NT2/D1 (cell line): ENCODE data around the gene FGFR1OP2.

Source experiments
- SUZ12 ChIP-seq: IDR thresholded peaks from 2 replicates; pipeline ENCODE4 v1.6.1; 2011; ENCODE audit not compliant: insufficient read length, insufficient read depth; ENCODE audit errors: extremely low read depth
- YY1 ChIP-seq: IDR thresholded peaks from 2 replicates; pipeline ENCODE4 v1.6.1; 2011; ENCODE audit not compliant: insufficient read length, insufficient read depth
- ZNF274 ChIP-seq: IDR thresholded peaks from 2 replicates; pipeline ENCODE4 v1.6.1; 2011; ENCODE audit warnings: mild to moderate bottlenecking, low read depth, low read length

DNA sequence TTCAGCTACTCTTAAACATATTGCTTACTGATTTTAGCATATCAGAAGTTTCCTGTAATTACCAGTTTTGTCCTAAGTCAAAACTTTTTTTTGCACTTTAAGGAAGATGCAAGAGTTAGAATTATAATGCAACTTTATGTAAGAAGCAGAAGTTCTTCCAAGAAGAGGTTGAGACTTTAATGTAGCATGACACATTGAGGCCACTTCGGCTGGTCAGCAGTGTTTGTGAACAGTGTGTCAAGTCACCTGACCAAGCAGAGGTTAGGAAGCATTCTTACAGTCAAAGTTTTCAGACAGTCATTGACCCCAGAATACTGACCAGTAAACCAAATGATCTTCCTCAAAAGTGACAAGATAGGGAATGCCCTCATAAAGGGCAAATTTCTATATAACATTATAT lies 15.2 kb downstream of the FGFR1OP2 start:
- TF ChIP-seq ZNF274 (no peak), YY1 (no peak), SUZ12 (no peak)
